Activated CD8-positive, alpha-beta memory T cell treated with anti-CD3 and anti-CD28 coated beads, Interleukin-2, amount 50 U/mL, for 1 hour (primary cell): ENCODE data around the gene FAM210A.

Experiments used
- DNase-seq: peaks from one replicate; pipeline ENCODE4 v3.0.0-alpha.2; 2020; ENCODE audit errors: extremely low read depth

FAM210A gene

DNA sequence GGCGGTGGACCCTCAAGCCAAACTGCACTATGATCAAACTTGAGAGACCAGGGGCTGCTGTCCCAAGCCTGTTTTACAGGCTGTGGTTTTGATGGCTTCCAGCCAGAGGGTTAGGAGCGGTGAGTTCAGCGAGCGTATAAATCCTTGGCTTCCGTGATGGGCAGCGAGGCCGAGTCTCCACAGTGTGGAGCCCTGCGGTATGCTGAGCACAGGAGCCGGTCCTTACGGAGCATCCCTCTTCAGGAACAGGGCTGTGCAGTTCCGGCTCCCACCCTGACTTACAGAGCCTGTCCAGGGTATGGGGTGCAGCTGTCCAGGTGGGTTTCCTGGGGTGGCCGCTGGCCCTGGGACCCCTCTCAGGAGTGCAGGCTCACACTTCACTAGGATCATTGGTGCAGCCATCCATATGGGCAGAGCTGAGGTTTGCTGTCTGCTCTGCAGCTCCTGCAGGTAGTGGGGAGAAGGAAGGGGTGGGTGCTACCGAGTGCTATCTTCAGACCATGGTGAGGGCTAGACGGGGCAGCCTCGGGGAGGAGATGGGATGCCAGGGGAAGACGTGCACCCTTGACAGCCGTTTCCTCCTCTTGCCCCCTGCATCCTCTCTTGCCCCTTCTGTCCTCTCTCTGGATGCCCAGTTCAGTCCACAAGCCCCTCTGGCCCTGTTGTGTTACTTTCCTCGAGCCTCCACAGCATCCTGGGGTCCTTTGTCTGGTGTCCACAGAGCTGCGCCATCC lies 104.3 kb downstream of the FAM210A start:
- no peak for DNase-seq

DNA sequence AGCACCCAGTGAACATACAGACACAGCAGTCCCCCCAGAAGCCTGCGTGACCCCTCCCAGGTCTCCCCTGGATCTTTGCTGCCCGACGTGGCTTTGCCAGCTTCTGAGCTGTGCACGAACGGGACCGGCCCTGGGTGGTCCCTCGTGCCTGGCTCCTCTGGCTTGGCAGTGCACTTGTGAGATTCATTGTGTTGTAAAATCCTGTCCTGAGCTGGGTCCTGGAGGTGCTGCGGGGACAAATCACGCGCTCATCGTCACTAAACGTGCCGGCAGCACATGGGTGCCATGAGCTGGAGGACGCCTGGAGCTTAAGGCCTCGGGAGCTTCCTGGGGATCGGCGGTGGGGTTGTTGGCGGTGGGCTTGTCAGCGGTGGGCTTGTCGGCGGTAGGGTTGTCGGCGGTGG lies 104.9 kb downstream of the FAM210A start:
- DNase-seq = no peak

DNA sequence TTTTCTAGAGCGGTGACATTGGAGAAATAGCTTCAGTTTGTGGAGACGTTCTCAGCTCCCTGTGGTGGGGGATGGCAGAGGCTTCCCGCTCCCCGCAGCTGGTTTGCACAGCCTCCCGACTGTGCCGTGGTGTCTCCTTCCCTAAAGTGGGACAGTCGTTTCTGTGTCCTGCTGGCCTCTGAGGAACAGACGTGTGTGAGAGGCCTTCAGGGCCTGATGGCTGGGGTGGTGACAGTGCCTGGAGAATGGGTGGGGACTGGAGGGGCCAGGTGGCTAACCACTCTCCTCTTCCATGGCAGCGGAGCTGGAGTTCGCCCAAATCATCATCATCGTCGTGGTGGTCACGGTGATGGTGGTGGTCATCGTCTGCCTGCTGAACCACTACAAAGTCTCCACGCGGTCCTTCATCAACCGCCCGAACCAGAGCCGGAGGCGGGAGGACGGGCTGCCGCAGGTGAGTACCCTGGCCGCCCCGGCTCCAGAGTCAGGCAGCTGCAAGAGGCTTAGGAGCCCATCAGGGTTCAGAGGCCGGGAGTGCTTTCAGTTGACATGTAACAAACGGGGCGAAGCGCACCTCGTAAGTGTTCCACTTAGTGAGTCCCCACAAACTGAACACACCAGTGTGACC lies 105.4 kb downstream of the FAM210A start:
- no peak for DNase-seq

DNA sequence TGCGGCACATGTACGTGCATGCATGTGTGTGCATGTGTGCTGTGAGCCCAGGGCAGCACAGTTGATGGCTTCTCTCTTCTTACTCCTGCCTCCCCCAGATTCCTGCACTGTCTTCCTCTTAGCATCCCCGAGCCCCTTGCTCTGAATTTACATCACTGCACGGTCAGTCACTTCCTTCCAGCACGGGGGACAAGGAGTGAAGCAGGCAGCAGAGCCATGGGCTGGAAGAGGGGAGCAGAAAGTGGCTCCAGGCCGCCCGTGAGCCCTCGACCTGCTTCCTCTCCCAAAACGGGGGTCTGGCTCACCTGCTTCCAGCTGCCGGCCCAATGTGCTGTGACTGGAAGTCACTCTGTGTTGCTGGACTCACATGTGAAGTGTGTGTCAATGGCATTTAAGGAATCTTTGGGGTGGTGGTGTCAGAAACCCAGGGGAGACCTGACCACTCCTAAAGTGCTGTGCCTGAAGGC lies 106.1 kb downstream of the FAM210A start:
- no peak for DNase-seq

DNA sequence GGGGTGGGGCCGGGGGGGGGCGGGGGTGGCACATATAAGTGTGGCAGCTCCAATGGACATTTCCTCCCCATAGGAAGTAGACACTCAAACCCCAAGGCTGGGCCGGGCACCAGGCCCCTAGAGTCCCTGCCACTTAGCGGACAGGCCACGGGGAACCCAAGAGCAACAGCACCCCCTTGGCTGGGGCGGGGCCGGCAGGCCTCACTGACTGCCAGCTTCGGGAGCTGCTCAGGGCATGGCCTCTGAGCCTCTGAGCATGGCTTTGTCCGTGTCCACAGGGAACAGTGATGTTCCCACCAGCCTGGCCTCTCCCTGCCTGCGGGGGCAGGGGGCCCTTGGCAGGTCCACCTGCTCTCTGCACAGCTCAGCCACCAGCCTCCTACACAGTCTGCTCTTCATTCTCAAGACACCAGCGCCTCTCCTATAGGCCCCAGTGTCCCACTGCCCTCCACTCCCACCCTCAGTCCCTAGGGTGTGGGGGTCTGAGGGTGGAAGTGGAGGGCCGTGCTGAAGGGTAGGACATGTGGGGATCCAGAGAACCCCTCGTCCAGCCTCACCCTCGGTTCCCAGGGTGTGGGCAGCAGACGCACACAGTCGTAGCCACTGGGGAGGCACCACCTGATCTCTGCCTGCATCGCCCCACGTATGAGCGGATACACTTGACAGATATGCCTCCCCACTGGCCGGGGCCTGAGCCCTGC lies 106.7 kb downstream of the FAM210A start:
- no peak for DNase-seq

DNA sequence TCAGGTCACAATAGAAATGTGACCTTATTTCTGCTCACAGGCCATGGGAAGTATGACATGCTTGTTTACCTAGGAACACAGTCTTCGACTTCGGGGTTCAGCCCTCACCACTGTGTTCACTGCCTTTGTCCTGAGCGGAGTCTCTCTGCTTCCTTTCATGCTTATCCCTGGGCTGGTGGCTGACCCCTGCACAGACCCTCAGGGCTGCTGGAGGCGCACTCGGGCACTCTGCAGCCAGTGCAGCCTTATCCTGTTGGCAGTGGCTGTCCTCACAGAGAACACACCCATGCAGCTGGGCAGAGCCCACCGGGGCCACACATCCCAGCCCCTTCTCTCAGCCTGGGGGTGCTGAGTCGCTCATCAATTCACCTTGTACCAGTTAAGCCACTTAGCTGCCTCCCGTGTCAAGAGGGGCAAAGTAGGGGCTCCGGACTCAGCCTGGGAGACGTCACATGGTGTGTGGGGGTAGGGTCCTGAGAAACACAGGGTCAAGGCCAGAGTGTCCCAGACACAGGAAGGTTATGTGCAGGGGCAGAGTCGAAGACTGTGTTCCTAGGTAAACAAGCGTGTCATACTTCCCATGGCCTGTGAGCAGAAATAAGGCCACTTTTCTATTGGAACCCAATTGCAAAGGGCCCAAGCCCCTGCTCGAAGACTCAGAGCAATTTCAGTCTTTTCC lies 107.5 kb downstream of the FAM210A start:
- no peak for DNase-seq

DNA sequence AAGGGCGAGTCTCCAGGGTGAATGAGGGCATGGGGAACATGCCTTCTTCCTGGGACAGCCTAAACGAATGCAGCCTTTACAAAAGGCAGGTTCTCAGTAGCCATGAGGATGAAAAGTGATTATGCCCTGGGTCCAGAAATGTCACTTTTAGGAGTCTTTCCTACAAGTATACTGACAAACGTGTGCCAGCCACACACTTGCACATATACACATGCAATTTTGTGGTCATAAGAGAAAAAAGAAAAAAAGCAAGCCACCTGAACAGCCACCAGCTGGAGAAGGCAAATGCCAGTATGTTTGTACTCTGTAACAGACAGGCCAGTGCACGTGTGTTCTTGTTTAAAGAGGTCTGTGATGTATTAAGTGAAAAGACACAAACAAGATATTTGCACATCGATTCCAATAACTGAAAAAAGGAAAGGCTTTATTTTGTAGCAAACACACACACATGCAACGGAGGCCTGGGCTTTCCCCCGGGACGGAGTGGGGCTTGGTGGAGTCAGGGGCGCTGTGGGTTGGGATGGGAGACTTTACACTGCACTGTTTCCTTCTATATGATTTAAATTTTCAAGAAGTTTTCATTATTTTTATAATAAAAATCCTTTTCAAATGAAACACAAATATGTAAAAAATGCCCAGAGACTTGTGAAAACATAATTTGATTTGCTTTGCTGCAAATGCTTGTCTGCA lies 108.4 kb downstream of the FAM210A start:
- DNase-seq = no peak

DNA sequence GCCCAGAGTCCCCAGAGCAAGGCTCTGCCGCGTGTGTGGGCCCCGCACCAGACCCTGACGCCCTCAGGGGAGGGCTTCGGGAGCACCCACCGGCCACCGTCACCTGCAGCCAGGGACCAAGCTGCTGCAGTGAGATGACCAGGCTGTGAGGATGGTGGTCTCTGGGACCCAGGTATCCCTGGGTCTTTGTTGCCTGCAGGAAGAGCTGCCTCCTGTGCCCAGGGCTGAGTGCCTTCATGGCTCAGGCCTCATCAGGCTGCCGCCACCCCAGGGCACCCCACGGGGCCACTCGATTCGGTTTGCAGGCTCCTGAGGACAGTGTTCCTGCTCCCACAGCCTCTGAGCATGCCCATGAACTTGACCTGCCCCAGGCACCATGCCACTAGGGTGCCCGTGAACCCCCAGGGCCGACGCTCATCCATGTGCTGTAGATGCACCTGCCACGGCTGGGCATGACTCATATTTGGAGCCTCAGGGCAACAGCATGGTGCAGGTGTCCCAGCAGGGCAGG lies 109.8 kb downstream of the FAM210A start:
- DNase-seq = no peak

DNA sequence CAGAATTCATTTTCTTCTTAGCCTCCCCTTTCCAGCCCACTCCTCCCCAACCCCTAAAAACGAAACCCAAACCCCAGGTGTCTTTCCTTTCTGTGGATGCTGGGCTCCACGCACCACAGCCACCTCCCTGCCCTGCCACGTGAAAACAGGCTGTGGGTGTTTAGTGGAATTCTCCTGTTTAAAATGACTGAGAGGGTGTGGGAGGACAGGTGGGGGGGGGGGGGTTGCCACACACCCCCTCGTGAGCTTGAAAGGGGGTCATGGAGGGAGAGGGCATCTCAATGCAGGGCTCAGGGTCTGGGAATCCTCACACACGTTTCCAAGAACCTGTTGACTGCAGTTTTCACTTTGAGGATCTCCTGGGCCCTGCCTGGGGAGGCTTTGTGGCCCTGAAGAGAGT lies 110.3 kb downstream of the FAM210A start:
- no peak for DNase-seq

DNA sequence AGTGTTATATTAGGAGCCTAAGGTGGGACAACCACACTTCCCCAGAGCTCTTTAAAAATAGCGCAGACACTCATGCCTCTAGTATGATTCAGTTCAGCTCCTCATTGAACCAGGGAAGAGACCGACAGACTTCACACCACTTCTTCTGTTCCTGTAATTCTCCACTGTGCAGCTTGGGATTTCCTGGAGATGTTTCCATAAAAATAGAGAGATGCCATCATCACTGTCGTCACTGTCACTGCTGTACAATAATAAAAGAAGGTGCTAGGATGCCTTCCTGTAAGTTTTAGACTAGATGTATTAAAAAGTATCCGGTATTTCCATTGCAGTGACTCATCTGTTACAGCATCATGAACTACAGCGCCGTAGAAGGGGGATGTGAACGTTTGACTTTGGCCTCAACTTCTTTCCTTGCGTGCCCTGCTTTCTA lies 110.9 kb downstream of the FAM210A start:
- DNase-seq = no peak

DNA sequence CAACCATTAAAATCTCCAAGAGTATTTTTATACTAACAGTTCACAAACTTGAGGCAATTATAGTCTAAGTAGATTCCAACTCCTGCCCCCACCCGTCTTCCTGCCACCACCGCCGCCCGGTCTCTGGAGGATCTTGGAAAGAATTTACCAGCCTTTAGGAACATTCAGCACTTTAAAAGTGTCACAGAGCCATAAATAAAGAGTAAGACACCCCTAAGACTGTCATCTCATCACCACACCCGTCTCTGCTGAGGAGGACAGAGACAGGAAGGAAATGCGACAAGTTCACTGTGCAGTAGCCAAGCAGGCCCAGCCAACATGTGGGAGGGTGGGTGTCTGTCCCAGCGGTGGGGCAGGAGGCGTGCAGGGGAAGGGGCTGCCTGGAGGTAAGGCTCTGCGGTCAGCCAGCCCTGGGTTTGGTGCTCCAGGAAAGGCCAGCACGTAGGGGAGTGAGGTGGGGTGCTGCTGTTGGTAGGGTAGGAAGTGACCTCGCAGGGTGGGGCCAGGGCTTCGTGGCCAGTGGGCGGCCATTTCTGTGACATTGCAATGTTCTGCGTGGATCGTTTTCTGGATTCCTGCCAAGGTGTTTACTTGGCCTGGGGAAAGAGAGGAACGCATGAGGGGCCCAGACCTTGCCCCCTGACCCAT lies 111.6 kb downstream of the FAM210A start:
- no peak for DNase-seq

DNA sequence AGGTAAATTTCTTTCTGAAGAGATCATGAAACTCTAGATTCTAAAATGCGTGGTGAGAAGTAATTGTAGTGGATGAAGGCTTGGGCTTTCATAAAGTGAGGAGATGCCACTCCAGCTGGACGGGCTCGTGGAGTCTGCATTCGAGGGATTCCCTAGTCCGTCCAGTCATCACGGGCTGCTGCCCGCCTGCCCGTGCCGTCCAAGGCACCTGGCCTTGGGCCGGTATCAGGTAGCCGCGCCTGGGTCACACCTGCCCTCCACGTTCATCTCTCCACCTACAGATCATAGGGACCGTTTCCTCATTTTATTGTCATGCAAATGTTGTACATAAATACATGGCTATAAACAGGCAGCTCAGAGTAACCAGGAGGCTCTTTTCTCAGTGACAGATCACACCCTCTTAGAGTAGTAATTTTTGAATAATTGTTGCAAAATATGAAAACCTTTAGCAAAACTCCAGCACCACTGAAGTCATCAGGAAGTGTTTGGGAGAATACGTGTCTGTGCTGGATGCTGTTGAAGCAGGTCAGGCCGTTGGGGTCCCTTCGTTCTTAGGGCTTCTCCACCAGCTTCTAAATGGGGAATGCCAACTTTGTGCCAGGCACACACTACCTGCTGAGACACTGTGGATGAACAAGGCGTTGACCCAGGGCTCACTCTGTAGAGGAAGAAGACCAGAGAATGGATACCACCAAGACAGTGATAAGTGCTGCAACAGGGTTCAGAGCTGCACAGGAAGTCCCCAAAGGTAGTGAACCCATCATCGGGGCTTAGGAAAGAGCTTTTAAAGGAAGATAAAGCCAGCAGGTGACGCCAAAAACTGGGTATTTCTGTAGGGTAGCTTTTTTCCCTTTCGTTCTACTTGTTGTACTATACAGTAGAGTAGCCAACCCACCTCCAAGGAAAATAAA lies 112.5 kb downstream of the FAM210A start:
- no peak for DNase-seq
